SH-SY5Y (cell line): Measurements from ENCODE around the gene UFSP1.

Experiments used
- GATA2 ChIP-seq: IDR thresholded peaks from 2 replicates; pipeline ENCODE4 v1.6.1; 2011; ENCODE audit warnings: mild to moderate bottlenecking, low read depth, low read length
- GATA3 ChIP-seq: IDR thresholded peaks from 2 replicates; pipeline ENCODE4 v1.6.1; 2011; ENCODE audit warnings: low read depth, mild to moderate bottlenecking, low read length, moderate library complexity

DNA sequence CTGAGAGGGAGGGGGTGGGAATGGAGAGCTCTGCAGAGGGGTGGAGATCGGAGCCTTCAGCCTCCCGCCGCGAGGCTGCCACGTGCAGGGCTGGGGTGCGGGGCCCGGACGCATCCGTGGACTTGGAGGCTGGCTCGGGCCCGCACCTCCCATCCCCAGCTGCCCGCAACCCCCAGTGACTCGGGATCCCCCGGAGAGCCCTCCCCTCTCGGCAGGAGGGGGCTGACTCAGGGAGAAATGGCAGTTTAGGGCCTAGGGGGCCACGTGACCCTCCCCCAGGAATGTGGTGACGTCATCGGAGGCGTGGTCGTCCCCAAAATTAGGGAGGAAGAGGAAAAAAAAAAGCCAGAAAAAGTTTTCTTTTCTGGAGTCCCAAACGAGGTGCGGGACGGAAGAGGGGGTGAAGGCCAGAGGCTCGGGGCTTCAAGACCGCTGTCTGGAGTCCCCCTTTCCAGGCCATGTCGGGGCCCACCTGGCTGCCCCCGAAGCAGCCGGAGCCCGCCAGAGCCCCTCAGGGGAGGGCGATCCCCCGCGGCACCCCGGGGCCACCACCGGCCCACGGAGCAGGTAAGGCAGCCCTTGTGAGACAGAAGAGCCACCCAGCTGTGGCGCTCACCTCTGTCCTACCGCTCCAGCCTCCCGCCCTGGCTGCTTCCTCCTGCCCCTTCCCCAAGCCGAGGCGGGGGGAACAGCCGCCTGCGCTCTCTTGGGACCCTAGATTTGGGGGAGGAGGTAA, 22.3 kb downstream of the UFSP1 start, which contains the start of gene TRIP6:
- TF ChIP-seq GATA3: no peak
- TF ChIP-seq GATA2: no peak
